GM21447 (cell line): Measurements from ENCODE around the gene HSF2BP.
"Not testable (repeated sequence)": the region's sequence is repeated elsewhere in the genome, so short reads cannot be mapped to it uniquely, and the experiment has no call there.

Source experiments
- ATAC-seq: cut with Tn5 transposase; IDR thresholded peaks from one replicate; pipeline ENCODE4 v1.9.1; 2021; ENCODE audit not compliant: unreplicated experiment

HSF2BP gene

DNA sequence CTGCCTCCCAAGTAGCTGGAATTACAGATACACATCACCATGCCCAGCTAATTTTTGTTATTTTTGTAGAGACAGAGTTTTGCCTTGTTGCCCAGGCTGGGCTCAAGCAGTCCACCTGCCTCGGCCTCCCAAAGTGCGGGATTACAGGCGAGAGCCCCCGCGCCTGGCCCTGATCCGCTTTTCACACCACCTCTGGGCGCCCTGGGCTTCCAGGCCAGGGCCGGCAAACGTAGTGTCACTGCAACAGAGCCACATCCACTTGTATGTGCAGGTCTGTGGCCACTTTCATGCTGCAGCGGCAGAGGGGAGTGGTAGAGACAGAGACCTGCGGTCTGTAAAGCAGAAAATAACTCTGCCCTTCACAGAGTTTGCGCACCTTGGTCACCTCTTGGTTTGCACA is 29.6 kb upstream of the HSF2BP start:
- ATAC-seq, result no peak

DNA sequence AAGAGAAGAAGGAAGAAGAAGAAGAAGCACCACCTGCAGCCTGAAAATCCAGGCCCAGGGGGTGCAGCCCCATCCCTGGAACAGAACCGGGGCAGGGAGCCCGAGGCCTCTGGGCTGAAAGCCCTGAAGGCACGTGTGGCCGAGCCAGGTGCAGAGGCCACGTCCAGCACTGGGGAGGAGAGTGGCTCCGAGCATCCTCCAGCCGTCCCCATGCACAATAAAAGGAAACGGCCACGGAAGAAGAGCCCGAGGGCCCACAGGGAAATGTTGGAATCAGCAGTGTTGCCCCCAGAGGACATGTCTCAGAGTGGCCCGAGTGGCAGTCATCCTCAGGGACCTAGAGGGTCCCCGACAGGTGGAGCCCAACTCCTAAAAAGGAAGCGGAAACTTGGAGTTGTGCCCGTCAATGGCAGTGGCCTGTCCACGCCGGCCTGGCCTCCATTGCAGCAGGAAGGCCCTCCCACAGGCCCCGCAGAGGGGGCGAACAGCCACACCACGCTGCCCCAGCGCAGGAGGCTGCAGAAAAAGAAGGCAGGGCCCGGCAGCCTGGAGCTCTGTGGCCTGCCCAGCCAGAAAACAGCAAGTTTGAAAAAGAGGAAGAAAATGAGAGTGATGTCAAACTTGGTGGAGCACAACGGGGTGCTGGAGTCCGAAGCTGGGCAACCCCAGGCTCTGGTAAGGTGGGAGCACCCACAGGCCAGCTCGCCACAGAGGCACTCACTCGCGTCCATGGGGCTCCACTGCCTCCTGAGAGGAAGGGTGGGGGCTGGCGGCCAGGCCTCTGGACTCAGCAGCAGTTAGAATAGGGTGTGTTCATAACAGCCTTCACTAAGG is 28.5 kb upstream of the HSF2BP start:
- ATAC-seq, result no peak

DNA sequence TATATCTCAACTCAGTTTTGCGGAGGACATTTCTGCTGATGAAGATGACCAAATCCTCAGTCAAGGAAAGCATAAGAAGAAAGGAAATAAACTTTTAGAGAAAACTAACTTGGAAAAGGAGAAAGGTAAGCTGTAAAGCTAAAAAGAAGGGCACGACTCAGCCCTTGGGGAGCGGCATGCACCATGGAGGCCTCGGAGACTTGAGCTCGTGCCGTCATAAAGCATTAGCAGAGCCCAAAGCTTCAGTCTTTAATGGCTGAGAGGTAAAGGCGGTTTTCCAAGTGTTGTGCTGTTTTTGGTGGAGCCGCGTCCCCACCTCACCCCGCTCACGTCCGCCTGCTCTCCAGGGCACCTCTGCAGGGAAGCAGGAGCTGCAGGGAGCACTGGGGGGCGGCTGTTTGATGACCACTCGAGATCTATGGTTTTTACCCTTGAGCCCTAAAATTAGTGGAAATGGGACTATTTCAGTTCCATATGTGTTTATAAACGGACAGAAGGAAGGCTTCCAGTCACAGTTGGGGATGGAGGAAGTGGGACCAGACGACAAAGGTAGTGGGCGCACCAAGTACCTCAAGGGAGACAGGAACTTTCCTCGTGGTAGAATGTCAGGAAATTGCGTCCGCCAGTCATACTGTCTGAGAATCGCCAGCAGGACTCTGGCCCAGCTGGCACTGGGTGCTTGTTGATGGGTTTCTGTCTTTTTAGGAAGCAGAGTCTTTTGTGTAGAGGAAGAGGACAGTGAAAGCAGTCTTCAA is 27.7 kb upstream of the HSF2BP start:
- no peak for ATAC-seq

DNA sequence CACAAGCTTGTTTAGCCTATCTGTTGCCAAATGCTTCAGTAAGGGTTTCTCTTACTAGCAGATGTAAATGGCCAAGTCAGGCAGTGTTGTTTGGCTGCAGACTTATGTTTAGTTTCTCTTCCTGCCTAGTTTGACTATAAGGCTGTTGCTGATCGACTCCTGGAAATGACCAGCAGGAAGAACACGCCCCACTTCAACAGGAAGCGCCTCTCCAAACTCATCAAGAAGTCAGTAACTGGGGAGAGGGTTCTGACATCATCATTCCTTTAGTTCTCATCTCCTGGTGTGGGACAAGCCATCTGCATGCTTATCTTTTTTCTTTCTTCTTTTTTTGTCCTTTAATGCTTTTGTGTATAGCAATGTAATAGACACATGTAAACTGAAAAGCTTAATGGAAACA is 25.1 kb upstream of the HSF2BP start:
- no peak for ATAC-seq

DNA sequence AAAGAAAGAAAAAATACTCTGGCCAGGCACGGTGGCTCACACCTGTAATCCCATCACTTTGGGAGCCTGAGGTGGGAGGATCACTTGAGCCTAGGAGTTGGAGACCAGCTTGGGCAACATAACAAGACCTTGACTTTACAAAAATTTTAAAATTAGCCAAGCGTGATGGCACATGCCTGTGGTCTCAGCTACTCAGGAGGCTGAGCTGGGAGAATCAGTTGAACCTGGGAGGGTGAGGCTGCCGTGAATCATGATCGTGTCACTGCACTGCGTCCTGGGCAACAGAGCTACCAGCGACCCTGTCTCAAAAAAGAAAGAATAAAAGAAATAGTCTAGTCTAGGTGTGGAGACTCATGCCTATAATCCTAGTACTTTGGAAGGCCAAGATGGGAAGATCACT is 22.4 kb upstream of the HSF2BP start:
- ATAC-seq, result no peak

DNA sequence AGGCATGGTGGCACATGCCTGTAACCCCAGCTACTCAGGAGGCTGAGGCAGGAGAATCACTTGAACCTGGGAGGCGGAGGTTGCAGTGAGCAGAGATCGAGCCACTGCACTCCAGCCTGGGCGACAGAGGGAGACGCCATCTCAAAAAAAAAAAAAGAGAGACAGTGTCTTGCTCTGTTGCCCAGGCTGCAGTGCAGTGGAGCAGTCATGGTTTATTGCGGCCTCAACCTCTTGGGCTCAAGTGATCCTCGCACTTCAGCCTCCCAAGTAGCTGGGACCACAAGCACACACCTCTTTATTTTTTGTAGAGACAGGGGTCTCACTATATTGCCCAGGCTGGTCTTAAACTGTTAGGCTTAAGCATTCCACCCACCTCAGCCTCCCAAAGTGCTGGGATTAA is 21.1 kb upstream of the HSF2BP start:
- not testable (repeated sequence) for ATAC-seq

DNA sequence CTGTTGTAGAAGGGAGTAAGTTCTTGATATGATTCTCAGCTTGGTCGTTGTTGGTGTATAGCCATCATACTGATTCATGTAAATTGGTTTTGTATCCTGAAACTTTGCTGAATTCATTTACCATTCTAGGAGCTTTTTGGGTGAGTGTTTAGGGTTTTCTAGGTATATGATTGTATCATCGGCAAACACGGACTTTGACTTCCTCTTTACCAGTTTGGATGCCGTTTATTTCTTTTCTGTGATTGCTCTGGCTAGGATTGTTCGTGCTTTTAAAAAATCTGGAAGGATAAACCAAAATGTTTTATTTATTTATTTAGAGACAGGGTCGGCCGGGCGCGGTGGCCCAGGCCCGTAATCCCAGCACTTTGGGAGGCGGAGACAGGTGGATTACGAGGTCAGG is 20.7 kb upstream of the HSF2BP start:
- no peak for ATAC-seq

DNA sequence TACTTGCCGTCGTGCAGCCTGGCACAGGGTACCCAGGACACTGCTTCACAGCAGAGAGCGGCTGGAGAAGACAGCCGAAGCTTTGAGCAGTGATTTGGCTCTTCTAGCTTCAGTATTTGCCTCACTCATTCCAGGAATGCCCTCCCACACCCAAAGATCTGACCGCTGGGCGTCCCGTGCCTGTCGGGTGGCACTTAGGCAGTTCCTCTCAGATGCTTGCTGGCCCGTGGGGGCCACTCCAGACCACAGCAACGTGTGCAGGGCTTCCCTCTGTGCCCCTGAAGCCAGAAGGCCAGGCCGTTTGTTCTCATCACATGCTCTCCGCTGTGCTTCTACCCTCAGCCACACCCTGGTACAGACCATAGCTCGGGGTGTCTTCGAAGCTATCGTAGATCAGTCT is 17.1 kb upstream of the HSF2BP start:
- no peak for ATAC-seq

DNA sequence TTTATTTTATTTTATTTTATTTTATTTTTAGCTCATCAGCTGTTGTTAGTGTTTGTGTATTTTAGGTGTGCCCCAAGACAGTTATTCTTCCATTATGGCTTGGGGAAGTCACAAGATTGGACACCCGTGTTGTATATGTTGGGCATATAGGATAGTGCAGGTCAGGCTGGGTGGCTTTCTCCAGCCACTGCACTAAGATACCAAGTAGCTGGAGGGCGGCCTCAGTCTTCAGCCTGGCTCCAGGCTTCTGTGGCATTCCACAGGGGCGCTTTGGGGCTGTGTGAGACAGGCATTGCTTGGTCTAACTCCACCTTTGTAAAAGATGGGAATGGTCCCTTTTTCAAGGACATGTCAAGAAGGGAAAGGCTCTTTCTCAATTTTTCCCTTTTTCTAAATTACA is 16.6 kb upstream of the HSF2BP start:
- no peak for ATAC-seq

DNA sequence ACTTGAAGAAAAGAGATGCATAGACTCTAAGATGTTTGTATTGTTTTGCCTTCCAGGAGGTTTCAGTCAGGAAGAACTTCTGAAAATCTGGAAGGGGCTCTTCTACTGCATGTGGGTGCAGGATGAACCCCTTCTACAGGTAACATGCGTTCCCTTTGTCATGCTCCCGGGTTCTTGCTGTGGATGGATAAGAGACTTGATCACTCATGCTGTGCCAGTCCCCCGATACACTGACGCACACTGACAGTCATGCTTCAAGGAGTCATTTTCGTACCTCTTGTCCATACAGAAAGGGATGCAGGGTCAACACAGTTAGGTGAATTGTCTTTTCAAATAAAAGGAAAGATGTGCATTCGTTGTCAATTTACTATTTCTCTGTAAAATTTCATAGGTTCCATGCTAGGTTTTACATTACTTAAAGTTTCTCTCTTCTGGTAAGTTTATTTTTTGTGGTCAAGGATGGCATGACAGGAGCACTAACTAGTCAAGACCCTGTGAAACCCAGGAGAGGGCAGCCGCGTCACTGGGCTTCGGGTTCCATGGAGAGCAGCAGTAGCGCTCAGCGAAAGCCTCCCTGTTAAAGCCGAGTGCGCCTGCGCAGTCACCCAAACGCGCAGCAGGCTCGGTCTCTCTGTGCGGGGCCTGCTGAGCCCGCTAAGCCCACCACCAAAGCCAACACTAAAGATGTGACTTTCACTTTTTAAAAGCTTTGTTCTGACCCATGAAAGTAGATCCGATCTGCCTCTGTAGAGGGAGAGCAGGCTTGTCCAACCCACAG is 10.7 kb upstream of the HSF2BP start:
- no peak for ATAC-seq

DNA sequence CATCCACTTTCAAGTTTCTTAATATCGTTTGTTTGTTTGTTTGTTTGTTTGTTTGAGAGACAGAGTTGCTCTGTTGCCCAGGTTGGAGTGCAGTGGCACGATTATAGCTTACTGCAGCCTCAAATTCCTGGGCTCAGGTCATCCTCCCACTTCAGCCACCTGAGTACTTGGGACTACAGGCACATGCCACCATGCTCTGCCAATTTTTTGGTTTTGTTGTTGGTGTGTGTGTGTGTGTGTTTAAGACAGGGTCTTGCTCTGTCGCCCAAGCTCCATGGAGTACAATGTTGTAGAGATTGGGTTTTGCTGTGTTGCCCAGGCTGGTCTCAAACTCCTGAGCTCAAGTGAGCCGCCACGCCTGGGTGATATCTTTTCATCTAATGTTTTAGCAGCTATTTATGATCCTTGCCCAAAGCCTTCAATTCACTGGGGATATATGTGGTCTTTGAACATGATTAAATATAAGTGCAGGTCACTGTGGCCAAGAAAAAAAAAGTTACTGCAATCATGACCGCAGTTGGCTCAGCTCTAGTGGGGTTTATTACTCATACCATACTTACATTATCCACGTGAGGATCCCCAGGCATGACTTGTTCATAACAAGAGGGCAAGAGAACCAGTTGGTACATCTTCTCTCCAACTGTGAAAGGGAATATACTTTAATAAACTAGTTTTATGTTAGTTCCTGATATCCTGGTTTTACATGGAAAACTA is 8.1 kb upstream of the HSF2BP start:
- ATAC-seq, result no peak

DNA sequence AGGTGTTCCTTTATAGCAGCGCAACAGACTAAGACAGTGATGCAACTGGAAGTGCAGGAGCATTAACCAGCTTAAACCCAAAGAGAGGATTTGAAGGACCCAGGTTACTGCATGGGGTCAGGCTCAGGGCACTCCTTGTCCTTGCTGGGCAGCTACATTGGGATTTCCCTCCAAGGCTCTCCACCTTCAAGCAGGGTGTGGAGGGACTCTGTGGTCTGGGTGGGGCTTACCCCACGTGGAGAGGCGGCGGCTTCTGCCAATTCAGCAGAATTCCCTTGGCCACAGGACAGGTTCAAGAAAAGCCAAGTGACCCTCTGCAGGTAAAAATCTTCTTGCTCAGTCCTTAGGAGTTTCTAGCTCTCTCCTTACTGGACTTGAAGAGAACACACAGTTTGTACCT is 6.6 kb upstream of the HSF2BP start:
- no peak for ATAC-seq

DNA sequence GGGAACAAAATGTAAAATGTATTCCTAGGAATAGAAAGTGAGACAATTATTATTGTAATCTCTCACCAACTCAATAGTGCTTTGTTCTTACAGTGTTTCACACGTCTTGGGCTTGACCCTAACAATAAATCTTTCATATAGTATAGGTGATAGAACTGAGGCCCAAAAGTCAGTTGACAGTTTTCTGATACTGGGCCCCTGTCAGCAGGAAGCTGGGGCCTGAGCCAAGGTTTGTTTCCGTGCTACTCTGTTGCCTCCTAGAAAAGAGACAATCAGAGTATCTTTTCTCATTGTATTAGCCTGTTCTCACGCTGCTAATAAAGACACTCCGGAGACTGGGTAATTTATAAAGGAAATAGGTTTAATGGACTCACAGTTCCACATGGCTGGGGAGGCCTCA is 5.1 kb upstream of the HSF2BP start:
- no peak for ATAC-seq

DNA sequence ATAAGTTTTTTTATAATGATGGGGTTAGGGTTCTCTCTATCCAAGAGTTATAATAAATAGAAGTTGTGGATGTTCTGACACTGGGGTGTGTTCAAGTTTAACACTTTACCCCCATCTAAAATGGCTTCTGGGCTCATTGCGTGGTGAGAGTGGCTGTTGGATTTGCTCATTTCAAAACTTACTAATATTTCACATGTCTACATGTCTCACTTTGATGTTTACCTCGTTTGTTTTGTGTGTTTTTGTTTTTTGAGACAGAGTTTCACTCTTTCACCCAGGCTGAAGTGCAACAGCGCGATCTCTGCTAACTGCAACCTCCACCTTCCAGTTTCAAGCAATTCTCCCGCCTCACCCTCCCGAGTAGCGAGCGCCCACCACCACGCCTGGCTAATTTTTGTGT is 3.7 kb upstream of the HSF2BP start:
- ATAC-seq, result no peak

DNA sequence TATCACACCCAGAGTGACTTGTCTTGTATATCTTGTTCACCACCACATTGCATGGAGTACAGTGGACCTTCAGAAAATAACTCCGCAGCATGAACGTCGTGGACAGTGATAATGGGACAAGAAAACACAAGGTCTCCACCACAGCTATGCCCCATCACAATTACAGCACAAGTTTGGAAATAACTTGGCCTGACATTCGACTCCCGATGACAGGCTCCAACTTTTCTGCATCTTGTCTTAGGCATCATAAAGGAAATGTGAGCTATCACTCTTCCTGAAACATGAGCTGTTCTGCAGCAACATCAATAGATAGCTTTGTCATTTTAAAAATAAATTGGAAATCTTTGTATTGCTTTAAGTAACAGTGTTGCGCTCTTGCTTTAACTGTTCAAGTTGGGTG is 3.0 kb upstream of the HSF2BP start:
- ATAC-seq, result no peak

DNA sequence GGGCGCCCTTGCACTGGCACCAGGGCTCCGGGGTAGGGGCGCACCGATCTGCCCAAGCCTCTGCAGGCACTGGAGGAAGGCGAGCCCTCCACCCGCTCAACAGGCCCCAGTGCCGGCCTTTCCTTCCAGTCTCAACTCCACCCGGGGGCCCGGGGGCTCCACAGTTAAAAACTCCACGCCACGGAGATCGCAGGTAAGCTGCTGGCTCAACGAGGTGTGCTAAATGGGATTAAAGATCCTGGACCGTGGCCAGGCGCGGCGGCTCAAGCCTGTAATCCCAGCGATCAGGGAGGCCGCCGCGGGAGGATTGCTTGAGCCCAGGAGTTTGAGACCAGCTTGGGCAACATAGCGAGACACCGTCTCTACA is 536 bp downstream of the HSF2BP start:
- ATAC-seq, result no peak

DNA sequence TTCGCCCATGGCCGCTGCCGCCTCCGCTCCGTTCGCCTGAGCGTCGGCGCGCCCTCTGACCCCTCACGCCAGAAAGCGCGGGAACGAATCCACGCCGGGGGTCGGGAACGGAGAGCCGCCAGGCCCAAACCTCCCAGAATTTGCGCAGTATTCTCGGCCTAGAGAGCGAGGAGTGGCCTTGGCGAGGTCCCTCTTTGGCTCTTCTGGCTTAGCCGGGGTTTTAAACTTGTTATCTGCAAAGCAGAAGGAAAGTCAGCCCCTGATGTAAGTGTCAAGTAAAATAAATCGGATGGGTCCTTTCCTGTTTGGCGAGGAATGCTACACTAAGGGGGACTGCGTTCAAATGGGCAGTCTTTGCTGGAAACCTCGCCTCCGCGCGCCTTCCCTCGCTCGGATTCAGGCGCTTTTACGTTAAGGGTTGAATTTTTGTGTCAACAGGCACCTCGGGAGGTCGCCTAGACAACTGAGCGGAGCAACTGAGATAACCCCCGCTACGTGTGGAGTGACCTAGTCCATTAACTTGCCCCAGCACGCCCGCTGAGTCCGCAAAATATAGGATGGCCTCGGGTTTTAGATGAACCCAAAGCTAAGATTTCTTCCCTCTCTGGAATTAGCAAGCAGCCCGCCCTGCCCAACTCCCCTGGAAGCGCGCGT is 1.1 kb downstream of the HSF2BP start:
- ATAC-seq, result no peak

DNA sequence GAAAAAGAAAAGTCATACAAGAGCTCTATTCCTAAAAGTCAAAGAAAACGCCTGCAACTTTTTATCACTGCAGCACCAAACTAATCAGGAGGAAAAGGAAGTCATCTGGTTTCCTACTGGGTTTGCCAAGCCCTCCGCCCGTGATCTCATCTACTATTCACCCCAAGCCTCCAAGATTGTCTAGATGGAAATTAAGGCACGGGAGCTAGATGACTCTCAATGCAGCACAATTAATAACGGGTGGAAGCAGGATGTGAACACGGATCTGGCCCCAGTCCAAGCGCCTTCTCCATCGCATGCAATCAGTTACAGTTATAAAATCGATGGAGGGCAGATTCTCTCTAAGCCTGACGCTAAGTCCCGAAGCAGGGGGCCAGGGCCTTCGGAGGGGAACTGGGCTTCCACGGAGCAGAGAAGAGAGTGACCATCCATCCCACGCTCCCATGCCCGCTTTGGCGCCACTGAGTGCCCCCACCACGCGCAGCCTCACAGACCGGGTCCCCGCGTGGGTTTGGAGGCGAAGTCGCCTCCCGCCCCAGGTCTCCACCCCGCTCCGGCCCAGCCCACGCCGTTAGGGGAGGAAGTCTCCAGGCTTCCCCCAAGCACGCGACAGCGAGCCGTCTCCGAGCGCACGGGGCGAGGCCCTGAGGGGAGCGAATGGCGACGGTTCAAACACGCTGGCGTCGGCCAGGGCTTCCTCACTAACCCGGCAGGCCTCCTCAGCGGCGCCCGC is 1.8 kb downstream of the HSF2BP start:
- no peak for ATAC-seq

DNA sequence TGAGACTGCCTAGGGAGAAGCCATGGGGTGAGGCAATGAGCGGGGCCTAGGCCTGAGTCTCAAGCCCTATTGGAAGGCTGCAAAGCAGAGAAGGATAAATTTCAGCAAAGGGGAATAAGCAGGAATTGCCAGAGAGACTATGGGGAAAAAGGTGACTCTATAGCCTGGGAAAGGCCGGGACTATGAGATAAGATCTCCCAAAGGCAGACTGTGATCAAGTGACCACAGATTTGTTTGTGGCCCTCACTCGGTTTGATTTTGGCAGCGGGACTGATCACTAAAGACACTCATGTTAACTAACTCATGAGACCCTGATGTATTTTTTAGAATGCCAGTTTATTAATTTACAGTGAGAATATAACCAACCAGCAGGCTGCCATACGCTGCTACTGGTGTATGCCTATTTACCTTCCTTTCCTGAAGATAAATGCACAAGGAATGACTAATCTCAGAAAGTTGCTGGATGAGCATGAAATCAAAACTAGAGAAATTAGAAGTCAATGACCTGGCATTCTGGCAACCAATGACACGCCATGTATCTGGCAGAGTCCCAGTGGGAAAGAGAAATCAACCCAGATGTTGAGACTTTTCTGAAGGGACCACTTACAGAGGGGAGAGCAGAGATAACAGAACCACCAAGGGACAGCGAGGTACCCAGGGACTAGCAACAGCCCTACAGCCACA is 4.3 kb downstream of the HSF2BP start:
- no peak for ATAC-seq
